Esophagus squamous epithelium (tissue), 5 donors: ENCODE results near the gene ARAP3. TPM values are rescaled to one million over a fixed set of nuclear protein-coding genes. Genes with fewer than 3 reads are reported as not detected.

Experiments
- DNase-seq: peaks from one replicate; lab custom pipeline; 2025; lab: John Stamatoyannopoulos, UW
- H3K27ac ChIP-seq, 4 donors: fragments of 200-600 bp; sonication (generic); one replicate each; pipeline ENCODE4 v1.5.1; 2016 to 2019; ENCODE audit warnings: mild to moderate bottlenecking in 1 of 4
- H3K27me3 ChIP-seq, 4 donors: fragments of 200-600 bp; sonication (generic); 1 replicate in 3 of 4; 2 replicates in 1 of 4; pipeline versions ENCODE4 v1.5.1 to v1.6.0; 2017 to 2021; ENCODE audit warnings: antibody characterized with exemption in 1 of 4
- H3K36me3 ChIP-seq, 3 donors: fragments of 200-600 bp; sonication (generic); one replicate each; pipeline ENCODE4 v1.5.1; 2016 to 2019
- H3K4me1 ChIP-seq, 3 donors: fragments of 200-600 bp; sonication (generic); one replicate each; pipeline ENCODE4 v1.5.1; 2017 to 2019
- H3K4me3 ChIP-seq, 4 donors: fragments of 200-600 bp; sonication (generic); 1 replicate in 3 of 4; 2 replicates in 1 of 4; pipeline ENCODE4 v1.5.1; 2016 to 2019; ENCODE audit warnings: mild to moderate bottlenecking in 2 of 4, moderate library complexity in 1 of 4
- H3K9me3 ChIP-seq, 3 donors: fragments of 200-600 bp; sonication (generic); one replicate each; pipeline ENCODE4 v1.5.1; 2016 to 2019
- CTCF ChIP-seq, 6 experiments: fragments of 450-650 bp in 4 of 6; fragments of 200-600 bp in 2 of 6; sonication (generic) in 2 of 6; IDR thresholded peaks; one replicate each; pipeline ENCODE4 v1.5.1; 2016 to 2019; ENCODE audit warnings: antibody characterized with exemption in 6 of 6, mild to moderate bottlenecking in 4 of 6, moderate library complexity in 4 of 6
- POLR2A ChIP-seq, 4 donors: fragments of 450-650 bp; IDR thresholded peaks; one replicate each; pipeline ENCODE4 v1.6.1; 2017; ENCODE audit warnings: antibody characterized with exemption in 4 of 4, mild to moderate bottlenecking in 4 of 4, moderate library complexity in 3 of 4
- WGBS, 2 donors: methylation state at CpG; one replicate each; pipeline ENCODE4 v1.1.5; 2018; 5-methylcytosine and 5-hydroxymethylcytosine counted together
- intact Hi-C: fragments of 100-400 bp; cut with DNase I; formaldehyde crosslinking; loops from one replicate; pipeline ENCODE4 v1.15.0; 2022
- total RNA-seq, 4 donors: library from RNA; depleted of rRNA; stranded (reverse); fragments of >200 nt; gene quantifications; one replicate each; pipeline ENCODE4 v1.1.0, GENCODE V29; 2016
- donor health status: DM: yes; HTN: yes; CAD: no.

ARAP3 gene
- total RNA-seq, 4 donors from 2014 or later: 1.1 to 5.9 (median 2.4) TPM

GRCh38 chr5:141618030-141618803 lies 63.8 kb downstream of the ARAP3 start:
- Histone ChIP-seq H3K27ac (peak overlapping the region; percentile 97 to 99 (median 97)), H3K36me3 (peaks cover 0 to 35% (median 18%) of the 10 kb centered on the region in 3 donors), H3K9me3 (no peaks in the 10 kb centered on the region), H3K4me1 (peaks cover 17 to 44% (median 21%) of the 10 kb centered on the region in 3 donors), H3K27me3 (no peaks in the 10 kb centered on the region), H3K4me3 (peak overlapping the region; percentile 76 to 100 (median 84))
- no peak for TF ChIP-seq POLR2A (IDR thresholded peaks at IDR 0.05)
- no peak for TF ChIP-seq CTCF (IDR thresholded peaks at IDR 0.05)
- intact Hi-C loops: no loop called here
- DNase-seq: no peak
- 0 to 1% methylated on average over 30 to 36 of the region's 36 CpGs for whole genome bisulfite sequencing, 2 donors

DNA sequence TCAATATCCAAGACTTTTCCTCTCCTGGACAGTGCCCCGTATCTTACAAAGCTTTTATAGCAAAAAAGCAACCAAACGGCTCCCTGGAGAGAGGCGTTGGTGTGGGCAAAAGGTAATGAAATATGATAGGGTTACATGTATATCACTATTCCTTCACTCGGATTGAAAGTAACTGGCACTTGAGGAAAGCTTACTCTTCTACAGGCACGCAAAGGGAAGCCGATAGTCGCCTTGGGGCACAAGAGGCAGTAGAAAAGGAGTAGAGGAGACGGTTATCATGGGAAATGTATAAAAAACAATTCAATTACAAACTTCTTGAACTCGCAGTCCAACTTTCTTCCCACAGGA lies 64.4 kb downstream of the ARAP3 start:
- Histone ChIP-seq H3K27me3 (no peaks in the 10 kb centered on the region), H3K4me3 (peak overlapping the region; percentile 76 to 100 (median 84)), H3K36me3 (peaks cover 0 to 30% (median 13%) of the 10 kb centered on the region in 3 donors), H3K27ac (peak overlapping the region; percentile 97 to 99 (median 97)), H3K4me1 (peaks cover 17 to 50% (median 21%) of the 10 kb centered on the region in 3 donors), H3K9me3 (no peaks in the 10 kb centered on the region)
- no peak for DNase-seq
- intact Hi-C loops: no loop called here
- WGBS, 2 donors: 4 to 5% methylated on average over 9 of the region's 9 CpGs
- TF ChIP-seq POLR2A (IDR thresholded peaks at IDR 0.05) (no peak), CTCF (IDR thresholded peaks at IDR 0.05) (no peak)

DNA sequence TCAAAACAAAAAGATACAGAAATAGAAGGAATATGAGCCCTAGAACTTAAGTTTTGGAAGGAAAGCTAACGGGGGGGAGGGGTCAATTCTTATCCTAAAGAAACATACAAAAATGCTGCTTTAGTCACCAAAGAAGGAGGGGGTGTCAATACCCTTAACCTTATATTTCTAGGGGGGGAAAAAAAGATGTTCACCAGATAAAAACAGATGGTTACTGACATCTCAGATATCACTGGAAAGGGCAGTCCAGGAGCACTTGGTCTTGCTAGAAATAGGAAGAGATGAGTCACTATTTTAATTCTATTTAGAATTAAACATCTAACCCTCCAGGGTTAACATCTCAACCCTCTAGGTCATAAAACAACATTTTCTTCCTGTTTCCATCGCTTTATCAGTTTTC lies 64.9 kb downstream of the ARAP3 start:
- TF ChIP-seq POLR2A (IDR thresholded peaks at IDR 0.05): no peak
- TF ChIP-seq CTCF (IDR thresholded peaks at IDR 0.05): no peak
- intact Hi-C loops: no loop called here
- H3K27ac ChIP-seq: peak overlapping the region; percentile 97 to 99 (median 97)
- H3K4me3 ChIP-seq: peak overlapping the region in 3 of 4 donors; percentile 76 to 100 (median 90)
- H3K27me3 ChIP-seq: no peaks in the 10 kb centered on the region
- peaks cover 0 to 26% (median 9%) of the 10 kb centered on the region in 3 donors for H3K36me3 ChIP-seq
- 28 to 31% methylated on average over 2 of the region's 2 CpGs for WGBS, 2 donors
- H3K4me1 ChIP-seq: peaks cover 17 to 55% (median 21%) of the 10 kb centered on the region in 3 donors
- DNase-seq: no peak
- H3K9me3 ChIP-seq: no peaks in the 10 kb centered on the region

GRCh38 chr5:141615991-141616720 lies 65.9 kb downstream of the ARAP3 start:
- Histone ChIP-seq H3K27me3 (no peaks in the 10 kb centered on the region), H3K4me3 (peak overlapping the region in 3 of 4 donors; percentile 76 to 100 (median 90)), H3K4me1 (peaks cover 17 to 65% (median 26%) of the 10 kb centered on the region in 3 donors), H3K27ac (peak overlapping the region in 3 of 4 donors; percentile 97 to 99 (median 97)), H3K9me3 (no peaks in the 10 kb centered on the region), H3K36me3 (peaks cover 0 to 23% (median 6%) of the 10 kb centered on the region in 3 donors)
- intact Hi-C loops: no loop called here
- no peak for DNase-seq
- TF ChIP-seq POLR2A (IDR thresholded peaks at IDR 0.05) (no peak), CTCF (IDR thresholded peaks at IDR 0.05) (no peak)
- 43 to 58% methylated on average over 9 of the region's 9 CpGs for WGBS, 2 donors

DNA sequence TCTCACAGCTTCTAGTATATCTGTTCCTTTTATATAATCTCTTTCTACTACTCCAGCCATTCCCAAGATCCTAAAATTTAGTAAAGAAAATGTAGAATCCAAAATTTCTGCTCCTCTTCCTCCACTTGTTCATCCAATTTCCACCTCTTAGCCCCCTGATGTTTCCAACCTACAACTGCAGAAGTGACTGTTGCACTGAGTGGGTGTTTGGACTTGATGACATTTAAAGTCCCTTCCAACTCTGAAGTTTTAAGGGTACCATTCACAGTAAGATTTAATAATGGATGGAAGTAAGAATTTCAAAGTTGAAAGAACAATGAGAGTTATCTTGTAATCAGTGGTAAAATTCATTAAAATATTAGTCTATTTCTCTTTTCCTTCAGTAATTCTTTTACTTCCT lies 68.7 kb downstream of the ARAP3 start:
- intact Hi-C loops: no loop called here
- H3K9me3 ChIP-seq: no peaks in the 10 kb centered on the region
- peaks cover 0 to 17% (median 0%) of the 10 kb centered on the region in 3 donors for H3K36me3 ChIP-seq
- no peak overlapping the region for H3K27ac ChIP-seq
- H3K27me3 ChIP-seq: no peaks in the 10 kb centered on the region
- no peak overlapping the region for H3K4me3 ChIP-seq
- peaks cover 17 to 70% (median 23%) of the 10 kb centered on the region in 3 donors for H3K4me1 ChIP-seq
- no peak for DNase-seq
- TF ChIP-seq CTCF (IDR thresholded peaks at IDR 0.05) (no peak), POLR2A (IDR thresholded peaks at IDR 0.05) (no peak)
